H1 (cell line): ENCODE data around the gene MOV10L1. TPM values are rescaled to one million over a fixed set of nuclear protein-coding genes. Genes with fewer than 3 reads are reported as not detected.

Experiments
- CTCF ChIA-PET: fragments of 300-600 bp; sonication (Branson Sonifier 250); formaldehyde crosslinking; loops from one replicate; lab custom pipeline; 2021; ENCODE audit not compliant: partially characterized antibody; lab: Charles Lee
- POLR2A ChIA-PET: fragments of 300-600 bp; sonication (Branson Sonifier 250); formaldehyde crosslinking; loops from one replicate; lab custom pipeline; 2021; ENCODE audit warnings: inconsistent platforms; ENCODE audit not compliant: partially characterized antibody; lab: Charles Lee
- DNase-seq, 2 experiments: peaks; one replicate each; pipeline versions ENCODE4 v3.0.0 to v3.0.0-alpha.2; 2010 to 2022; ENCODE audit warnings: low spot score in 2 of 2, low read depth in 1 of 2, mixed read lengths in 1 of 2
- FAIRE-seq: peaks from 2 replicates; lab custom pipeline; 2011; peaks lifted over from hg19 to GRCh38; lab: Jason Lieb, UNC
- H2AFZ ChIP-seq: 2 replicates; pipeline ENCODE4 v1.8.1; 2012; ENCODE audit warnings: low read length, inconsistent platforms
- H2AK5ac ChIP-seq: 2 replicates; pipeline ENCODE4 v1.6.1; 2013; ENCODE audit warnings: low read depth, low read length
- H2BK120ac ChIP-seq: replicated peaks from 2 replicates; pipeline ENCODE3; 2013; ENCODE audit warnings: low read depth, low read length, inconsistent platforms
- H2BK12ac ChIP-seq: 2 replicates; pipeline ENCODE4 v1.6.1; 2013; ENCODE audit warnings: low read depth, low read length
- H2BK15ac ChIP-seq: 2 replicates; pipeline ENCODE4 v1.6.1; 2013; ENCODE audit warnings: low read length
- H2BK20ac ChIP-seq: 2 replicates; pipeline ENCODE4 v1.6.1; 2013; ENCODE audit warnings: low read length
- H2BK5ac ChIP-seq: 2 replicates; pipeline ENCODE4 v1.6.1; 2013; ENCODE audit warnings: low read depth, low read length
- H3K14ac ChIP-seq: 2 replicates; pipeline ENCODE4 v1.6.1; 2013; ENCODE audit warnings: inconsistent platforms; ENCODE audit not compliant: insufficient read length
- H3K18ac ChIP-seq: 2 replicates; pipeline ENCODE4 v1.6.1; 2013; ENCODE audit warnings: low read length; ENCODE audit errors: extremely low read depth
- H3K23ac ChIP-seq: 2 replicates; pipeline ENCODE4 v1.6.1; 2013; ENCODE audit warnings: inconsistent platforms; ENCODE audit not compliant: insufficient read length
- H3K23me2 ChIP-seq: 2 replicates; pipeline ENCODE4 v1.6.1; 2013; ENCODE audit warnings: low read depth, low read length
- H3K27ac ChIP-seq: 2 replicates; pipeline ENCODE4 v1.6.1; 2011; ENCODE audit warnings: low read depth, low read length, inconsistent platforms
- H3K27me3 ChIP-seq, 4 experiments: replicated peaks in 1 of 4; 1 replicate in 1 of 4; 2 replicates in 3 of 4; pipeline versions ENCODE4 v1.6.1 to v1.8.1; 2011 to 2013; ENCODE audit warnings: low read length in 3 of 4, mild to moderate bottlenecking in 3 of 4, inconsistent platforms in 2 of 4, mixed read lengths in 2 of 4, moderate library complexity in 1 of 4; ENCODE audit not compliant: control insufficient read depth in 3 of 4, insufficient read depth in 3 of 4; ENCODE audit errors: extremely low read depth in 1 of 4
- H3K36me3 ChIP-seq, 4 experiments: 2 replicates each; pipeline versions ENCODE4 v1.6.1 to v1.8.1; 2011 to 2013; ENCODE audit warnings: mild to moderate bottlenecking in 4 of 4, low read length in 3 of 4, moderate library complexity in 2 of 4, control low read depth in 1 of 4, inconsistent platforms in 1 of 4; ENCODE audit not compliant: insufficient read depth in 4 of 4, control insufficient read depth in 2 of 4
- H3K4ac ChIP-seq: replicated peaks from 2 replicates; pipeline ENCODE3; 2013; ENCODE audit warnings: low read length, low read depth, mixed read lengths, inconsistent platforms; ENCODE audit not compliant: insufficient read length
- H3K4me1 ChIP-seq, 4 experiments: replicated peaks in 1 of 4; 1 replicate in 1 of 4; 2 replicates in 3 of 4; pipeline versions ENCODE4 v1.6.1 to v1.8.1; 2011 to 2013; ENCODE audit warnings: low read length in 3 of 4, inconsistent platforms in 2 of 4, mixed read lengths in 1 of 4; ENCODE audit not compliant: insufficient read depth in 4 of 4, control insufficient read depth in 3 of 4
- H3K4me2 ChIP-seq, 2 experiments: 2 replicates each; pipeline versions ENCODE4 v1.6.1 to v1.8.1; 2011 to 2013; ENCODE audit warnings: low read depth in 2 of 2, low read length in 2 of 2, control low read depth in 1 of 2, inconsistent platforms in 1 of 2, mild to moderate bottlenecking in 1 of 2; ENCODE audit not compliant: insufficient read depth in 1 of 2
- H3K4me3 ChIP-seq, 4 experiments: fragments of 200-600, 300-600 bp in 1 of 4; sonication (generic), shearing (Covaris generic), sonication (Bioruptor Twin) in 1 of 4; 2 replicates each; pipeline versions ENCODE4 v1.5.1 to v1.8.1; 2011 to 2016; ENCODE audit warnings: low read length in 4 of 4, low read depth in 3 of 4, control low read depth in 2 of 4, inconsistent platforms in 2 of 4, mild to moderate bottlenecking in 2 of 4, mixed read lengths in 1 of 4, moderate library complexity in 1 of 4; ENCODE audit not compliant: insufficient read depth in 2 of 4; ENCODE audit errors: extremely low read depth in 1 of 4
- H3K56ac ChIP-seq: replicated peaks from 2 replicates; pipeline ENCODE3; 2013; ENCODE audit warnings: low read depth, mild to moderate bottlenecking, mixed read lengths, low read length, inconsistent platforms; ENCODE audit not compliant: insufficient read length
- H3K79me1 ChIP-seq: 2 replicates; pipeline ENCODE4 v1.6.1; 2013; ENCODE audit warnings: low read depth, low read length, control low read depth
- H3K79me2 ChIP-seq, 2 experiments: 2 replicates each; pipeline versions ENCODE4 v1.6.1 to v1.8.1; 2012 to 2013; ENCODE audit warnings: low read length in 2 of 2, mild to moderate bottlenecking in 2 of 2, inconsistent platforms in 1 of 2; ENCODE audit not compliant: insufficient read depth in 2 of 2, control insufficient read depth in 1 of 2
- H3K9ac ChIP-seq, 4 experiments: replicated peaks in 1 of 4; 1 replicate in 1 of 4; 2 replicates in 3 of 4; pipeline versions ENCODE4 v1.6.1 to v1.8.1; 2011 to 2013; ENCODE audit warnings: low read depth in 3 of 4, low read length in 3 of 4, control low read depth in 2 of 4, mild to moderate bottlenecking in 2 of 4, moderate library complexity in 2 of 4, inconsistent platforms in 1 of 4; ENCODE audit errors: extremely low read depth in 1 of 4
- H3K9me3 ChIP-seq, 2 experiments: 2 replicates each; pipeline versions ENCODE4 v1.6.1 to v1.8.1; 2012 to 2013; ENCODE audit warnings: mild to moderate bottlenecking in 2 of 2, moderate library complexity in 2 of 2, control low read depth in 1 of 2, inconsistent platforms in 1 of 2, low read depth in 1 of 2, low read length in 1 of 2, mixed read lengths in 1 of 2; ENCODE audit not compliant: insufficient read depth in 2 of 2
- H4K20me1 ChIP-seq, 2 experiments: replicated peaks in 1 of 2; 2 replicates each; pipeline versions ENCODE3 to v1.8.1; 2011 to 2013; ENCODE audit warnings: inconsistent platforms in 2 of 2, low read length in 2 of 2, mild to moderate bottlenecking in 1 of 2; ENCODE audit not compliant: insufficient read depth in 2 of 2, control insufficient read depth in 1 of 2
- H4K5ac ChIP-seq: 2 replicates; pipeline ENCODE4 v1.6.1; 2013; ENCODE audit warnings: low read length, low read depth, mixed read lengths, inconsistent platforms; ENCODE audit not compliant: insufficient read length
- H4K8ac ChIP-seq: 2 replicates; pipeline ENCODE4 v1.8.0; 2013; ENCODE audit warnings: mild to moderate bottlenecking, moderate library complexity, low read length, inconsistent platforms; ENCODE audit not compliant: insufficient read depth; ENCODE audit errors: extremely low read depth
- H4K91ac ChIP-seq: replicated peaks from 2 replicates; pipeline ENCODE3; 2013; ENCODE audit warnings: low read length, mixed read lengths, inconsistent platforms; ENCODE audit not compliant: insufficient read length
- BCL11A ChIP-seq, 2 experiments: IDR thresholded peaks; one replicate each; pipeline ENCODE4 v1.6.1; 2011; ENCODE audit warnings: low read depth in 2 of 2, low read length in 2 of 2, mild to moderate bottlenecking in 2 of 2
- BRCA1 ChIP-seq: IDR thresholded peaks from 2 replicates; pipeline ENCODE4 v1.6.1; 2012; ENCODE audit warnings: low read depth, low read length, improper control_type of control experiment
- CBX8 ChIP-seq: fragments of 300-800, 300-1000 bp; sonication (generic); IDR thresholded peaks from 2 replicates; pipeline ENCODE4 v1.7.1; 2016; ENCODE audit warnings: low read depth, low read length, borderline replicate concordance
- CTBP2 ChIP-seq: IDR thresholded peaks from 2 replicates; pipeline ENCODE4 v1.7.0; 2011; ENCODE audit warnings: borderline replicate concordance, mild to moderate bottlenecking, moderate library complexity, mixed read lengths, low read length; ENCODE audit not compliant: insufficient read depth, insufficient read length
- GABPA ChIP-seq: IDR thresholded peaks from 2 replicates; pipeline ENCODE4 v1.6.1; 2011; ENCODE audit warnings: mild to moderate bottlenecking, low read length, moderate library complexity, borderline replicate concordance; ENCODE audit not compliant: insufficient read depth
- NANOG ChIP-seq: IDR thresholded peaks from 2 replicates; pipeline ENCODE4 v1.6.1; 2011; ENCODE audit warnings: low read length, low read depth, mild to moderate bottlenecking, inconsistent platforms; ENCODE audit not compliant: insufficient read depth, poor library complexity, severe bottlenecking
- RAD21 ChIP-seq, 2 experiments: IDR thresholded peaks in 1 of 2; conservative IDR thresholded peaks in 1 of 2; 2 replicates each; pipeline ENCODE4 v1.6.1; 2011; ENCODE audit warnings: low read depth in 2 of 2, low read length in 2 of 2, improper control_type of control experiment in 1 of 2, inconsistent platforms in 1 of 2, mild to moderate bottlenecking in 1 of 2, moderate library complexity in 1 of 2
- RXRA ChIP-seq: IDR thresholded peaks from 2 replicates; pipeline ENCODE4 v1.6.1; 2011; ENCODE audit warnings: low read depth, mild to moderate bottlenecking, low read length, moderate library complexity; ENCODE audit not compliant: insufficient read depth
- SIRT6 ChIP-seq: IDR thresholded peaks from one replicate; pipeline ENCODE4 v1.7.1; 2012; ENCODE audit warnings: low read length, inconsistent platforms
- SIX5 ChIP-seq: IDR thresholded peaks from 2 replicates; pipeline ENCODE4 v1.6.1; 2011; ENCODE audit warnings: mild to moderate bottlenecking, low read depth, low read length
- TBP ChIP-seq: IDR thresholded peaks from 2 replicates; pipeline ENCODE4 v1.6.1; 2011; ENCODE audit warnings: low read depth, low read length, improper control_type of control experiment
- YY1 ChIP-seq: IDR thresholded peaks from 2 replicates; pipeline ENCODE4 v1.6.1; 2011; ENCODE audit warnings: low read depth, mild to moderate bottlenecking, low read length
- WGBS, 2 experiments: shearing (Covaris generic) in 1 of 2; methylation state at CpG; one replicate each; pipeline versions ENCODE4 v1.1.6 to v1.1.7; 2013 to 2015; ENCODE audit warnings: low lambda C conversion rate in 2 of 2, mixed read lengths in 2 of 2, inconsistent platforms in 1 of 2, low coverage in 1 of 2, missing lambda C conversion rate in 1 of 2; ENCODE audit not compliant: insufficient replicate concordance in 2 of 2, insufficient coverage in 1 of 2, insufficient read length in 1 of 2; ENCODE audit errors: extremely low coverage in 1 of 2, missing lambda C conversion rate in 1 of 2; 5-methylcytosine and 5-hydroxymethylcytosine counted together
- polyA plus RNA-seq, 7 experiments: library from polyadenylated mRNA; depleted of rRNA in 3 of 7; stranded (reverse) in 5 of 7; unstranded in 2 of 7; fragments of >200 nt in 5 of 7; fragments of 200-250 nt in 2 of 7; gene quantifications; 1 replicate in 5 of 7; 2 replicates in 1 of 7; 4 replicates in 1 of 7; pipeline versions ENCODE4 v1.2.1 to v1.2.3, GENCODE V29; 2011 to 2013; ENCODE audit warnings: missing spikeins in 2 of 7, mixed read lengths in 2 of 7
- total RNA-seq: library from RNA; stranded (reverse); fragmentation: NEBNext Ultra II Directional; extraction: Animal tissue kit (Norgen Biotek cat#: 25700); gene quantifications from 2 replicates; pipeline ENCODE4 v1.2.1, GENCODE V29; 2021

Gene MOV10L1
- total and polyA plus RNA-seq, 2 of the 8 experiments (the other 6 are each of a cell fraction or from before 2014, with no cell fraction given): 0.32 TPM; not detected in 1

DNA sequence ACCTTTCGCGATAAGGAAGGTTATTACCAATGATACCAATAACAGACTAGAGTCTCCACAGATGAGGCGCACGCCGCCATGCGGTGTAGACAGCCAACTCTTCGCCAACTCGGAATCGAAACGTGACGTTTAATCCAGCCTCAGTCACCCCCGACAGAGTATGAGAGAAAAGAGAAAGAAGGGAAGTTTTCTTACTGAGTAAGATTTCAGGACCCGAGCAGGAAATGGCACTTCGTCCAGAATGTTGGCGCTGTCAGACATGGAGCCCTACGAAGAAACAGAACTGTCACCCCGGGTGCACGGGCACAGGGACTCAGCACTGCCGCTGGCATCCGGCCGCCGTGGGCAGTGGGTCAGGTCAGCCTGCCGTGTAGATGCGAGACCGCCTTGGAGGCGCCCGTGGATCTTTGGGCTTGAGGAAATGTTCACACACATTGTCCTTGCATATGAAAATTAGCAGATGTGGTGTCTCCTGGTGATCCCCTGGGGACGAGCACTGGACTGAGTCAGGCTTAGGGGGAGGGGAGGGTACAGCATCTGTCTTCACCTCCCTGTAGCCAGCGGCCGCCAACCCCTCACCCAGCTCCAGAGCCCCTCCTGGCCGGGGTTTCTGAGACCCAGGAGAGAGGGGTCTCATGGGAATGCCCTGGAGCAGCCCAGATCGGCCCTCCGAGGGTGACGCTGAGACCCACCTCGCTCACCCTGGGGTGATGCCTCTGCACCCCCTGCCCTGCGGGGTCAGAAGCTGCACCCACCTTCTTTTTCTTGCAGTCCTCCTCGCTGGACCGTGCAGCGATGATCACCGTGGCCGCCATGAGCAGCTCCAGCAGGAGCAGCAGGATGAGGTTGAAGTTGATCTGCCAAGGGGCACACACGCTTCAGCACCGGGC lies 12.9 kb upstream of the MOV10L1 start:
- H3K18ac ChIP-seq: no peak overlapping the region
- H4K5ac ChIP-seq: no peak overlapping the region
- no peak overlapping the region for H3K14ac ChIP-seq
- no peaks in the 10 kb centered on the region for H3K23me2 ChIP-seq
- H2AFZ ChIP-seq: no peak overlapping the region
- H3K36me3 ChIP-seq: no peaks in the 10 kb centered on the region
- no peak overlapping the region for H3K4me3 ChIP-seq
- H2BK12ac ChIP-seq: no peak overlapping the region
- H3K4me2 ChIP-seq: no peak overlapping the region
- no peak overlapping the region for H2BK120ac ChIP-seq
- H3K4me1 ChIP-seq: no peaks in the 10 kb centered on the region; a peak in 2 of 7 replicates
- CTCF ChIA-PET: interaction anchor here (0.5 to 2.3 kb wide), 2 partner anchors 66 to 255 kb away, joined by 3 to 9 read pairs; no protein-coding TSS in a partner anchor
- H3K27me3 ChIP-seq: no peaks in the 10 kb centered on the region
- no peak overlapping the region for H4K91ac ChIP-seq
- no peaks in the 10 kb centered on the region for H3K9me3 ChIP-seq
- FAIRE-seq: no peak
- H3K4ac ChIP-seq: no peak overlapping the region
- no peak overlapping the region for H2BK20ac ChIP-seq
- no peak overlapping the region for H3K56ac ChIP-seq
- no peaks in the 10 kb centered on the region for H3K79me2 ChIP-seq
- no peak overlapping the region for H2AK5ac ChIP-seq
- no peak overlapping the region for H3K9ac ChIP-seq
- no peak overlapping the region for H3K23ac ChIP-seq
- no peak overlapping the region; the same call in none of the 2 replicates for H4K8ac ChIP-seq
- H4K20me1 ChIP-seq: no peaks in the 10 kb centered on the region
- WGBS, 2 experiments: 92% methylated on average over 42 of the region's 43 CpGs; no CpG with 5 or more reads in 1 of the 2 experiments
- H2BK5ac ChIP-seq: no peak overlapping the region
- POLR2A ChIA-PET: no interaction called here
- H3K27ac ChIP-seq: no peak overlapping the region
- no peaks in the 10 kb centered on the region for H3K79me1 ChIP-seq
- no peak overlapping the region for H2BK15ac ChIP-seq
- DNase-seq: no peak
- no peak for TF ChIP-seq RAD21 (IDR thresholded peaks at IDR 0.05 in 1 of 2, conservative IDR thresholded peaks at IDR 0.05 in 1 of 2; ENCODE audit: low read depth in 2 of 2, low read length in 2 of 2)
- no peak for TF ChIP-seq BRCA1
- no peak for TF ChIP-seq CBX8
- no peak for TF ChIP-seq SIX5
- no peak for TF ChIP-seq YY1
- TF ChIP-seq RXRA: no peak
- TF ChIP-seq TBP: no peak
- TF ChIP-seq GABPA: no peak
- TF ChIP-seq BCL11A (IDR thresholded peaks at IDR 0.05; ENCODE audit: low read depth in 2 of 2, low read length in 2 of 2): no peak
- no peak for TF ChIP-seq CTBP2
- no peak for TF ChIP-seq NANOG
- TF ChIP-seq SIRT6: no peak
